Motor neuron (in vitro differentiated cells): ENCODE measurements around the gene UBA5. TPM values are rescaled to one million over a fixed set of nuclear protein-coding genes. Genes with fewer than 3 reads are reported as not detected.
A peak's percentile ranks its signal among the peaks of the same experiment; 100 is the strongest.

ENCODE experiments used
- ATAC-seq, 8 experiments: fragments of 200-7000 bp; cut with Tn5 transposase; replicated peaks in 6 of 8; 2 replicates each; pipeline ENCODE4 v1.8.0; 2021; ENCODE audit warnings: mild to moderate bottlenecking in 8 of 8, moderate library complexity in 8 of 8
- H3K27ac ChIP-seq, 2 donors: fragments of 250-450 bp; sonication (Bioruptor Pico); 2 replicates each; pipeline ENCODE4 v1.9.0; 2021; ENCODE audit warnings: antibody characterized with exemption in 2 of 2, mild to moderate bottlenecking in 2 of 2, moderate library complexity in 1 of 2
- H3K4me1 ChIP-seq, 2 donors: fragments of 250-450 bp; sonication (Bioruptor Pico); replicated peaks in 1 of 2; 2 replicates each; pipeline ENCODE4 v1.6.1; 2021; ENCODE audit warnings: antibody characterized with exemption in 2 of 2, mild to moderate bottlenecking in 2 of 2, moderate library complexity in 1 of 2
- H3K4me3 ChIP-seq, 5 donors: fragments of 250-450 bp; sonication (Bioruptor Pico); 2 replicates each; pipeline ENCODE4 v1.9.0; 2021; ENCODE audit warnings: antibody characterized with exemption in 5 of 5, mild to moderate bottlenecking in 5 of 5, moderate library complexity in 4 of 5
- WGBS, 10 experiments: fragments of 450-650 bp; shearing (Covaris generic); methylation state at CpG; one replicate each; pipeline ENCODE4 v1.0.0; 2022; 5-methylcytosine and 5-hydroxymethylcytosine counted together
- in situ Hi-C, 9 experiments: fragments of 400-800 bp; cut with MboI; loops; one replicate each; pipeline ENCODE4 v1.15.0; 2021; ENCODE audit warnings: low sequenced_read_pairs in 9 of 9, low pct_unique_long_range_greater_than_20kb in 2 of 9; ENCODE audit not compliant: unreplicated experiment in 9 of 9
- total RNA-seq, 8 experiments: library from RNA; unstranded; fragments of 300-600 nt; gene quantifications; 2 replicates each; pipeline versions ENCODE4 v1.2.3 to v1.2.4, GENCODE V29; 2022

Gene UBA5
- total RNA-seq, 8 experiments from 2014 or later = 25.8 to 48.4 (median 37.3) TPM

DNA sequence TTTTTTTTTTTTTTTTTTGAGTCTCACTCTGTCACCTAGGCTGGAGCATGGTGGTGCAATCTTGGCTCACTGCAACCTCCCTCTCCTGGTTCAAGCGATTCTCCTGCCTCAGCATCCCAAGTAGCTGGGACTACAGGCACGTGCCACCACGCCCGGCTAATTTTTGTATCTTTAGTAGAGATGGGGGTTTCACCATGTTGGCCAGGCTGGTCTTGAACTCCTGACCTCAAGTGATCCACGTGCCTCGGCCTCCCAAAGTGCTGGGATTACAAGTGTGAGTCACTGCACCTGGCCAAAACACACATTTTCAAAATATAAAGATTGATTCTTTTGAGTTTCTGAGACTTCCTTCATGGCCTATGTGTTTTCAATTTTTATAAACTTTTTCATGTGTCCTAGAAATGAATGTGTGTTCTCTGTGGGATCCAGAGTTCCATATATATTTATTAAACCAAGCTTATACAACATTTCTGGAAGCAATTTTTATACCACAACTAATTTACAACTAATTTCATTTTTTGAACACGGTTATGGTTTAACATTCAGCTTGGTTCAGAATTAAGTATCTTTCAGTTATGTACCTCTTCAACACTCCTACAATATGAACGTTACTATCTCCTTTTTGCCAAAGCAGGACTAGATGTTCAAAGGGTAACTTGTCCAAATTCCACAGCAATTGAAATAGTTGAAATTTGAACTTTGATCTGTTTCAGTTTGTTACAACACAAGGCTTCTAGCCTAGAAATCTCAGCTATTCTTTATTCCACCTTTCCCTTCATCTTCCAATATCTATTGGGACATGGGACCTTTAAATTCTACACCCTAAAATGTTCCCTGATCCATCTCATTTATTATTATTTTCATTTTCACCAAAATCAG lies 2.0 kb upstream of the UBA5 start:
- Histone ChIP-seq H3K27ac (no peak overlapping the region), H3K4me1 (peaks cover 0 to 25% of the 10 kb centered on the region in 2 donors), H3K4me3 (peak overlapping the region in 3 of 5 donors; percentile 79 to 88 (median 85))
- 27 to 100% (median 83%) methylated on average over 1 to 8 of the region's 8 CpGs for WGBS, 10 experiments
- ATAC-seq = no peak
- in situ Hi-C loops = no loop called here

GRCh38 chr3:132659000-132659364 lies 1.1 kb upstream of the UBA5 start:
- 0 to 11% (median 0%) methylated on average over 1 to 7 of the region's 7 CpGs; no CpG with 5 or more reads in 4 of the 10 experiments for WGBS, 10 experiments
- H3K4me3 ChIP-seq = peak overlapping the region; percentile 64 to 88 (median 79)
- ATAC-seq = peak in 5 of 8 experiments; percentile 1 to 5 (median 2)
- peaks cover 0 to 25% of the 10 kb centered on the region in 2 donors for H3K4me1 ChIP-seq
- peak overlapping the region in 1 of 2 donors; percentile 94 for H3K27ac ChIP-seq
- in situ Hi-C loops = no loop called here

GRCh38 chr3:132659365-132660051 lies 621 bp upstream of the UBA5 start, which contains the start of gene ACAD11:
ACAD11 (minus strand) TSS chr3:132659809; CDS start chr3:132659751, 58 bp downstream.
- ATAC-seq = peak; percentile 75 to 86 (median 82)
- Histone ChIP-seq H3K4me3 (peak within 1 kb of the TSS; percentile 64 to 88 (median 79)), H3K4me1 (peaks cover 0 to 26% of the 10 kb centered on the region in 2 donors), H3K27ac (peak within 1 kb of the TSS; percentile 88 to 94)
- in situ Hi-C loops = no loop called here
- WGBS, 10 experiments = 0 to 2% (median 0%) methylated on average over 1 to 11 of the region's 34 CpGs; no CpG with 5 or more reads in 2 of the 10 experiments

DNA sequence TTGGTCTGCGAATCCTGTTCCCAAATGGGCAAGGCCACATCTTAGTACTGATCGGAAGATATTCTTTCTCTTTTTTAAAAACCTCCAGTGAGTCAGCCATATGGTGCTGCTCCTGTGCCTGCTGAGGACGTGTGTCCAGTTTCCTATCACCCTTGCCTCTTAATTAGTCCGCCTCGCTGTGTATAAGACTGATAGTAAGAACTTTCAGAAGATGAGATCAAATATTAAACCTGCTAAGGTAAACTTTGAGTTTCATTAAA lies 612 bp downstream of the UBA5 start:
- peak overlapping the region; percentile 88 to 94 for H3K27ac ChIP-seq
- peaks cover 0 to 30% of the 10 kb centered on the region in 2 donors for H3K4me1 ChIP-seq
- ATAC-seq = peak in 2 of 8 experiments; percentile 10 to 11
- H3K4me3 ChIP-seq = peak overlapping the region; percentile 64 to 88 (median 79)
- WGBS, 10 experiments = 0 to 13% (median 0%) methylated on average over 1 to 3 of the region's 5 CpGs; no CpG with 5 or more reads in 4 of the 10 experiments
- in situ Hi-C loops = no loop called here

DNA sequence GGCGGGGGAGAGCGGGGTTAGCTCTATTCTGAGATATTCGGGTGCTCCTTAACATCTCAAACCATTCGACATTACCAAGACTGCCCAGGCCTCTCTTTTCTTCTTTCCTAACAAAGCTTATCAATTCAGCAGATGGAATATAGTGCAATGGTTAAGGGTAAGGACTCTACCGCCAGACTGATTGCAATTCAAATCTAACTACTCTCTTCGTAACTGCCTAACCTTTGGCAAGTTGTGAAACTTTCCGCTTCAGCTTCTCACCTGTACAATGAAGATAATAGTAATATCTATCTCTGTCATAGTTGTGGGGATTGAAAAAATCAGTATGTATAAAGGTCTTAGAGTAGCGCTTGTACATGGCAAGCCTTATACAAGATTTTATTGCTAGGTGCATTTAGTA lies 972 bp downstream of the UBA5 start:
- Histone ChIP-seq H3K4me3 (peak overlapping the region; percentile 64 to 88 (median 79)), H3K4me1 (peaks cover 0 to 30% of the 10 kb centered on the region in 2 donors), H3K27ac (peak overlapping the region; percentile 88 to 94)
- in situ Hi-C loops = no loop called here
- no peak for ATAC-seq
- WGBS, 10 experiments = 0 to 20% (median 10%) methylated on average over 1 to 4 of the region's 8 CpGs; no CpG with 5 or more reads in 2 of the 10 experiments

- peak overlapping the region in 2 of 5 donors; percentile 79 to 85 for H3K4me3 ChIP-seq
- H3K27ac ChIP-seq = no peak overlapping the region
- no peak for ATAC-seq
- peaks cover 0 to 30% of the 10 kb centered on the region in 2 donors for H3K4me1 ChIP-seq
- in situ Hi-C loops = no loop called here
Measured at GRCh38 chr3:132662212-132662611, 2.1 kb downstream of the UBA5 start.

GRCh38 chr3:132665230-132665745 lies 5.2 kb downstream of the UBA5 start:
- Histone ChIP-seq H3K27ac (no peak overlapping the region), H3K4me3 (no peak overlapping the region), H3K4me1 (peaks cover 0 to 20% of the 10 kb centered on the region in 2 donors)
- WGBS, 10 experiments = 14 to 100% (median 84%) methylated on average over 1 to 3 of the region's 3 CpGs; no CpG with 5 or more reads in 1 of the 10 experiments
- in situ Hi-C loops = no loop called here
- no peak for ATAC-seq

GRCh38 chr3:132669256-132669777 lies 9.2 kb downstream of the UBA5 start:
- Histone ChIP-seq H3K27ac (no peak overlapping the region), H3K4me3 (no peak overlapping the region), H3K4me1 (peaks cover 0 to 5% of the 10 kb centered on the region in 2 donors)
- no peak for ATAC-seq
- in situ Hi-C loops = no loop called here
- WGBS, 10 experiments = 86 to 100% (median 97%) methylated on average over 1 to 5 of the region's 5 CpGs; no CpG with 5 or more reads in 3 of the 10 experiments

DNA sequence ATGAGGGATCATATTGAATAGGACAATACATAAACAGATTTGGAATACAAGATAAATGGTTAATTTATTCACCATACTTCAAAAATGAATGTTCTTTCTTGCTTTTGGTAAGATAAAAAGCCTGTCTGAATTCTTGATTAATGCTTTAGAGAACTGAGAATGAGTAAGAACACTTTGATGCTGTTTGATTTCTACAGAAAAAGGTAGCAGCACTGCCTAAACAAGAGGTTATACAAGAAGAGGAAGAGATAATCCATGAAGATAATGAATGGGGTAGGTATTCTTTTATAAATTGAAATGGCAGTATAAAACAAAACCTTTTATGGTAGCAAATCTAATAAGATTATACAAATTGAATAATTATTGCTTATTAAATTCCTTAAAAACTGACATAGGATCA lies 15.3 kb downstream of the UBA5 start:
- ATAC-seq = no peak
- H3K4me1 ChIP-seq = no peaks in the 10 kb centered on the region
- in situ Hi-C loops = no loop called here
- H3K27ac ChIP-seq = no peak overlapping the region
- no peak overlapping the region for H3K4me3 ChIP-seq

DNA sequence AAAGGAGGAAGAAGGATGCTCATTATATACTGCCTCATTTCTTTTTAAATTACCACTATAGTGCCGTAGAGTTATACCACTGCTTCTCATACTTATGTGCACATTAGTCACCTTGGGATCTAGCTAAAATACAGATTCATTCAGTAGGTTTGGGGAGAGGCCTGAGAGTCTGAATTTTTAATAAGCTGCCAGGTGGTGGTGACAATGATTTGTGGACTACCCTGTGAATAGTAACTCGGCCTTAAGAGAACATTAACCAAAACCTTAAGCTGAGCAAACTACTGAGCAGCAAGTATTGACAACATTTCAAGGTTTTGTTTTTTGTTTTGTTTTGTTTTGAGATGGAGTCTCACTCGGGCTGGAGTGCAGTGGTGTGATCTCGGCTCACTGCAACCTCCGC lies 19.8 kb downstream of the UBA5 start:
- Histone ChIP-seq H3K4me1 (no peaks in the 10 kb centered on the region), H3K4me3 (no peak overlapping the region), H3K27ac (no peak overlapping the region)
- 72 to 100% (median 100%) methylated on average over 1 to 5 of the region's 5 CpGs; no CpG with 5 or more reads in 1 of the 10 experiments for WGBS, 10 experiments
- no peak for ATAC-seq
- in situ Hi-C loops = no loop called here

- no peaks in the 10 kb centered on the region for H3K4me1 ChIP-seq
- in situ Hi-C loops = no loop called here
- WGBS, 10 experiments = 89 to 100% (median 99%) methylated on average over 1 to 3 of the region's 3 CpGs
- no peak overlapping the region for H3K27ac ChIP-seq
- no peak for ATAC-seq
- no peak overlapping the region for H3K4me3 ChIP-seq
Measured at GRCh38 chr3:132681421-132681820, 21.3 kb downstream of the UBA5 start.

DNA sequence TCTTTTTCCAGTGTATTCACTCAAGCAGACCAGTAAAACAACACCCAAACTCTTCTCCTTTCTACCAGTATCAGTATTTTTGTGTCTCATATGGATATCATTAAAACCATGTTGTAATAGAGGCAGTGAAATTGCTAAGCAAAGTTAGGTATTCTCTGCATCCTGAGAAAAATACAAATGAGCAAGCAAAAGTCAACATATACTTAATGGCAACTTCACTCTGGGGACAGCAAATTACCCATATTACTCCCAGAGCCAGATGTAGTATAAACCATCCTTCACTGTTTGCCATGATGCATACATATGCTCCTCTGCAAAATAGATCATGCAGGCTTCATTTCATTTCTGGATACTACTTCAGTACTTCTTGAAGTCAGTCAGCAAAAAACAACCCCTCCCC lies 22.1 kb downstream of the UBA5 start:
- in situ Hi-C loops = no loop called here
- Histone ChIP-seq H3K4me3 (no peak overlapping the region), H3K27ac (no peak overlapping the region), H3K4me1 (no peaks in the 10 kb centered on the region)
- no peak for ATAC-seq

GRCh38 chr3:132690040-132690439 lies 29.9 kb downstream of the UBA5 start:
- in situ Hi-C loops = no loop called here
- 88 to 100% (median 100%) methylated on average over 1 to 4 of the region's 4 CpGs for WGBS, 10 experiments
- no peak for ATAC-seq
- H3K4me3 ChIP-seq = no peak overlapping the region
- no peak overlapping the region for H3K27ac ChIP-seq
- no peaks in the 10 kb centered on the region for H3K4me1 ChIP-seq
